ENCODE measurements around the gene PDE11A.

Gene PDE11A

GRCh38 chr2:177747384-177747783 is 325.2 kb downstream of the PDE11A start:
- Histone ChIP-seq H3K4me3 (no peak overlapping the region), H3K9me3 (no peaks in the 10 kb centered on the region), H3K36me3 (replicated peaks) (no peaks in the 10 kb centered on the region), H3K27me3 (ENCODE audit: low read depth) (peaks cover 40% of the 10 kb centered on the region), H3K4me1 (no peaks in the 10 kb centered on the region)
- no peak for DNase-seq (ENCODE audit: low spot score in 2 of 2)
- in situ Hi-C loops (cut with MboI; ENCODE audit: low sequenced_read_pairs) = no loop called here

DNA sequence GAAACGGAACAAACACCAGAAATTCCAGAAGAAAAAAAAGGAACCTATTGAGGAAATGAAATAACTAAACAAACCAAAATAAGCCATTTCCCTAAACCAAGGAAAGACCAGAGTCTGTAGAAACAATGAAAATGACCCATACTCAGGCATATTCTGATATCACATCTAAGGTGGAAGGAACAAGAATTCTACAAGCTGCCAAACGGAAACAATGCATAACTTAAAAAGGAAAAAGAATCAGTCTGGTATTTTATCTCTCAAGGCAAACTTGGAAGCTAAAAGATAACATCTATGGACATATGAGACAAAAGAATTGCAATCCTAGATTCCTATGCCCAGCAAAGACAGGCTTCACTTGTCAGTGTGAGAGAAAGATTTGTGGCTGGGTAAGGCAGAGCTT is 326.2 kb downstream of the PDE11A start:
- in situ Hi-C loops (cut with MboI; ENCODE audit: low sequenced_read_pairs) = no loop called here
- DNase-seq (ENCODE audit: low spot score in 2 of 2) = no peak
- H3K27me3 ChIP-seq (ENCODE audit: low read depth) = peaks cover 44% of the 10 kb centered on the region
- no peak overlapping the region for H3K4me3 ChIP-seq
- no peaks in the 10 kb centered on the region for H3K36me3 ChIP-seq (replicated peaks)
- H3K4me1 ChIP-seq = no peaks in the 10 kb centered on the region
- H3K9me3 ChIP-seq = no peaks in the 10 kb centered on the region

DNA sequence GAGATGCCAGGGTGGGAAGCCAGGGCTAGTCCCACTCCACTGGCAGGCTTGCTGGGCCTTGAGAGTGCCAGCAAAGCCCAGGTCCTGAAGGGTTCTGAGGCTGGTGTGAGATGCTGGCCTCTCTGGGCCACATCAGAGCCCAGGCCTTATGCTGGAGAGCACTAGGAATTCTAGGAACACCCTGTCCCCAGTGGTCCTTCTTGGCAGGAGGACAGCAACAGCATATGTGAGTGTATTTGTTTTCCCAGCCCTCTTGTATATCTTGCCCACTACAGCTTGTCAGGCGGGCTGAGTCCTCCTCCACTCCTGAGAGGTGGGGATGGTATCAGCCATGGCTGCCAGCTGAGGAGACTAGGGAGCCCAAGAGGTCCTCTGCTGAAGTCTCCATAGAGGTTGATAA is 327.0 kb downstream of the PDE11A start:
- H3K4me3 ChIP-seq = no peak overlapping the region
- no peak for DNase-seq (ENCODE audit: low spot score in 2 of 2)
- peaks cover 52% of the 10 kb centered on the region for H3K27me3 ChIP-seq (ENCODE audit: low read depth)
- in situ Hi-C loops (cut with MboI; ENCODE audit: low sequenced_read_pairs) = no loop called here
- no peaks in the 10 kb centered on the region for H3K36me3 ChIP-seq (replicated peaks)
- H3K9me3 ChIP-seq = no peaks in the 10 kb centered on the region
- no peaks in the 10 kb centered on the region for H3K4me1 ChIP-seq

- Histone ChIP-seq H3K4me3 (no peak overlapping the region), H3K27me3 (ENCODE audit: low read depth) (peaks cover 68% of the 10 kb centered on the region), H3K4me1 (no peaks in the 10 kb centered on the region), H3K36me3 (replicated peaks) (no peaks in the 10 kb centered on the region), H3K9me3 (no peaks in the 10 kb centered on the region)
- in situ Hi-C loops (cut with MboI; ENCODE audit: low sequenced_read_pairs) = no loop called here
- no peak for DNase-seq (ENCODE audit: low spot score in 2 of 2)
These were observed 329.7 kb downstream of the PDE11A start for GRCh38 chr2:177742851-177743250.

GRCh38 chr2:177741866-177742265 is 330.7 kb downstream of the PDE11A start:
- Histone ChIP-seq H3K4me3 (no peak overlapping the region), H3K9me3 (no peaks in the 10 kb centered on the region), H3K36me3 (replicated peaks) (no peaks in the 10 kb centered on the region), H3K27me3 (ENCODE audit: low read depth) (peaks cover 65% of the 10 kb centered on the region), H3K4me1 (no peaks in the 10 kb centered on the region)
- in situ Hi-C loops (cut with MboI; ENCODE audit: low sequenced_read_pairs) = no loop called here
- no peak for DNase-seq (ENCODE audit: low spot score in 2 of 2)

GRCh38 chr2:177740700-177741099 is 331.9 kb downstream of the PDE11A start:
- Histone ChIP-seq H3K9me3 (no peaks in the 10 kb centered on the region), H3K4me3 (no peak overlapping the region), H3K27me3 (ENCODE audit: low read depth) (peaks cover 60% of the 10 kb centered on the region), H3K36me3 (replicated peaks) (no peaks in the 10 kb centered on the region), H3K4me1 (no peaks in the 10 kb centered on the region)
- DNase-seq (ENCODE audit: low spot score in 2 of 2) = no peak
- in situ Hi-C loops (cut with MboI; ENCODE audit: low sequenced_read_pairs) = no loop called here

- Histone ChIP-seq H3K27me3 (ENCODE audit: low read depth) (peaks cover 48% of the 10 kb centered on the region), H3K4me1 (peaks cover 5% of the 10 kb centered on the region), H3K4me3 (no peak overlapping the region), H3K9me3 (no peaks in the 10 kb centered on the region), H3K36me3 (replicated peaks) (no peaks in the 10 kb centered on the region)
- in situ Hi-C loops (cut with MboI; ENCODE audit: low sequenced_read_pairs) = no loop called here
- DNase-seq (ENCODE audit: low spot score in 2 of 2) = no peak
These were observed 333.9 kb downstream of the PDE11A start for GRCh38 chr2:177738461-177739235.

DNA sequence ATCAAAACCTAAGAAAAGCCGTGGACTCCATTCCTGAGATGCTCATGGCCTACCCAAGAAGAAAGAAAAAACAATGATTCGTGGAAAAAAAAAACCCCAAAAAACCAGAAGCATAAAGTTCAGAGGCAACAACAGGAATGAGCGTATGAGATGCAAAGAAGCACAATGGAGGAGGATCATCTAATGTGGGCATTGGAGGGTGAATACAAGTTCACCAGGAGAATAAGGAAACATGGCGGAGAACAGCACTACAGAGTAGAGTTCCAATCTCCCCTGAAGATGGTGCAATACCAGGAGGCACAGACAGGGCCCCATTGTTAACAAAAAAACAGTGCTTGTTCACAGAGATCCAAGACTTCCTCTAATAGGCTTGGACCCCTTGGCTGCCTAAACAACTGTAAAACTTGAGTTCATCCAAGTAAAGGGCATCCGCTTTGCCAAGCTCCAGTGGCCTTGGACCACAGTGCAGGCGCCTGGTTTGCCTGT is 337.2 kb downstream of the PDE11A start:
- no peaks in the 10 kb centered on the region for H3K36me3 ChIP-seq (replicated peaks)

GRCh38 chr2:177733322-177733855 is 339.2 kb downstream of the PDE11A start:
- peaks cover 35% of the 10 kb centered on the region for H3K27me3 ChIP-seq (ENCODE audit: low read depth)
- no peaks in the 10 kb centered on the region for H3K9me3 ChIP-seq
- in situ Hi-C loops (cut with MboI; ENCODE audit: low sequenced_read_pairs) = no loop called here

More for the DNA sequence above, 337.2 kb downstream of the PDE11A start:
- no peak for DNase-seq (ENCODE audit: low spot score in 2 of 2)
- Histone ChIP-seq H3K27me3 (ENCODE audit: low read depth) (peaks cover 44% of the 10 kb centered on the region), H3K4me3 (no peak overlapping the region), H3K9me3 (no peaks in the 10 kb centered on the region), H3K4me1 (peaks cover 30% of the 10 kb centered on the region)
- in situ Hi-C loops (cut with MboI; ENCODE audit: low sequenced_read_pairs) = no loop called here

DNA sequence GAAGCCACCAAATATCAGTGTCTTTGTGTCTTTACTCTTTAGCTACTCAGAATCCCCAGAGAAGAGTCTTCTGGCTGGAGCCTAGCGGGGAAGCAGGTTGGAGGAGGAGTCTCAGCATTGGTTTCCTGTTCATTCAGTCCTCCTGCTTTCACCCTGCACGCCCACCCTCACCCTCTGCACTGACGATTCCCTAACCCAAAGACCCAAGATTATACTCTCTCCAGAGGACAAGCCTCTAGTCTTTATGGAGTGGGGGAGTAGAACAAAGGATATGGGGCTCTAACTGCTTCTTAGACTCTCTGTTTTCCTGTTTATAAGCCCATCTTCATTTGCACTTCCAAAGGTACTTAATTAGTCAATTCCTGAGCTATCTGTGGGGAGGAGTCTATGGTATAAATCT is 341.2 kb downstream of the PDE11A start:
- DNase-seq (ENCODE audit: low spot score in 2 of 2) = peak; percentile 74 to 83
- no peaks in the 10 kb centered on the region for H3K9me3 ChIP-seq
- H3K4me3 ChIP-seq = no peak overlapping the region
- in situ Hi-C loops (cut with MboI; ENCODE audit: low sequenced_read_pairs) = no loop called here
- peaks cover 31% of the 10 kb centered on the region for H3K27me3 ChIP-seq (ENCODE audit: low read depth)
- peaks cover 49% of the 10 kb centered on the region for H3K4me1 ChIP-seq
- no peaks in the 10 kb centered on the region for H3K36me3 ChIP-seq (replicated peaks)

More at GRCh38 chr2:177733322-177733855, 339.2 kb downstream of the PDE11A start:
- H3K4me1 ChIP-seq = peaks cover 48% of the 10 kb centered on the region
- DNase-seq (ENCODE audit: low spot score in 2 of 2) = peak; percentile 67 to 98
- H3K36me3 ChIP-seq (replicated peaks) = no peaks in the 10 kb centered on the region
- no peak overlapping the region for H3K4me3 ChIP-seq

DNA sequence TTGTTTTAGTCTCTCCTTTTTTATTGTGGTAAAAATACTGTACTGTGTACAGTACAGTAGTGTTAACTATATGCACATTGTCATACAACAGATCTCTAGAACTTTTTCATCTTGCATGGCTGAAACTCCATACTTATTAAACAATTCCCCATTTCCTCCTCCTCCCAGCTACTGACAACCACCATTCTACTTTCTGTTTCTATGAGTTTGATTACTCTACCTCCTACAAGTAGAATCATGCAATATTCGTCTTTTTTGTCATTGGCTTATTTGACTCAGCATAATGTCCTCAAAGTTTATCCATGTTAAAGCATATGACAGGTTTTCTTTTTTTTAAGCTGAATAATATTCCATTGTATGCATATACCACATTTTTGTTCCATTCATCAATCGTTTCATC is 341.8 kb downstream of the PDE11A start:
- no peaks in the 10 kb centered on the region for H3K9me3 ChIP-seq
- in situ Hi-C loops (cut with MboI; ENCODE audit: low sequenced_read_pairs) = no loop called here
- peaks cover 49% of the 10 kb centered on the region for H3K4me1 ChIP-seq
- H3K36me3 ChIP-seq (replicated peaks) = no peaks in the 10 kb centered on the region
- no peak for DNase-seq (ENCODE audit: low spot score in 2 of 2)
- H3K4me3 ChIP-seq = no peak overlapping the region
- H3K27me3 ChIP-seq (ENCODE audit: low read depth) = peaks cover 28% of the 10 kb centered on the region

- DNase-seq (ENCODE audit: low spot score in 2 of 2) = no peak
- Histone ChIP-seq H3K27me3 (ENCODE audit: low read depth) (peaks cover 24% of the 10 kb centered on the region), H3K4me1 (peaks cover 49% of the 10 kb centered on the region), H3K9me3 (no peaks in the 10 kb centered on the region), H3K36me3 (replicated peaks) (no peaks in the 10 kb centered on the region), H3K4me3 (no peak overlapping the region)
- in situ Hi-C loops (cut with MboI; ENCODE audit: low sequenced_read_pairs) = no loop called here
These were observed 342.2 kb downstream of the PDE11A start for GRCh38 chr2:177730363-177730762.

DNA sequence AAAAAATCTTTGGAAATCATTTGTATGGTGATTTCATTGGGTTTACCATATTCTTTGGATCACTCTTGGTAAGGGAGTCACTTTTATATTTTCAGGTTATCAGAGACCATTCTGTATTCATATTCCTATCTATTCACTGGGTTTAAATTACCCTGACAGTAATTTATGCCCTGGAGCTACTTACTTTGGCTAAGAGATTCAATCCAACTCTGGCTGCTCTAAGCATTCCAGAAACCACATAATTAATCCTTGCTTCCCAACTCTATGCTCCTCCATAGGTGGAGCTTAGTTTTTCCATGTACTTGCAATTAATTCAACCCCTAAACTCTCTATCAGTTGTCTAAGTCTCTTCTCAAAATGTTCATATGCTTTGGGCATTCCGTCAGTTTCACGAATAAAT is 343.7 kb downstream of the PDE11A start:
- H3K4me1 ChIP-seq = peaks cover 54% of the 10 kb centered on the region
- peaks cover 24% of the 10 kb centered on the region for H3K27me3 ChIP-seq (ENCODE audit: low read depth)
- peak in 1 of 2 experiments; percentile 90 for DNase-seq (ENCODE audit: low spot score in 2 of 2)
- H3K4me3 ChIP-seq = no peak overlapping the region
- no peaks in the 10 kb centered on the region for H3K9me3 ChIP-seq
- in situ Hi-C loops (cut with MboI; ENCODE audit: low sequenced_read_pairs) = loop anchor here (5.0 to 10.0 kb wide), 3 partner anchors 124 to 394 kb away; no protein-coding TSS in a partner anchor
- no peaks in the 10 kb centered on the region for H3K36me3 ChIP-seq (replicated peaks)

GRCh38 chr2:177728399-177728765 is 344.2 kb downstream of the PDE11A start:
- no peak overlapping the region for H3K4me3 ChIP-seq
- in situ Hi-C loops (cut with MboI; ENCODE audit: low sequenced_read_pairs) = loop anchor here (5.0 to 10.0 kb wide), 3 partner anchors 124 to 394 kb away; no protein-coding TSS in a partner anchor
- H3K4me1 ChIP-seq = peaks cover 55% of the 10 kb centered on the region
- H3K9me3 ChIP-seq = no peaks in the 10 kb centered on the region
- DNase-seq (ENCODE audit: low spot score in 2 of 2) = peak in 1 of 2 experiments; percentile 36
- H3K27me3 ChIP-seq (ENCODE audit: low read depth) = peaks cover 24% of the 10 kb centered on the region
- no peaks in the 10 kb centered on the region for H3K36me3 ChIP-seq (replicated peaks)

Measured in HAP-1 (cell line).